Right kidney (tissue), 9 donors: ENCODE data around the gene PRSS53.
A peak's percentile ranks its signal among the peaks of the same experiment; 100 is the strongest.
"Not testable (repeated sequence)": the region's sequence is repeated elsewhere in the genome, so short reads cannot be mapped to it uniquely, and the experiment has no call there.

Experiments used
- DNase-seq: peaks from one replicate; pipeline ENCODE4 v3.0.0-alpha.2; 2016
- long read RNA-seq, 8 donors: transcript quantifications; one replicate each; lab custom pipeline, GENCODE V29; 2026

PRSS53 gene
- long read RNA-seq, donor 1: 0 reads
- long read RNA-seq, donor 2: 0 reads
- long read RNA-seq, donor 3: 0 reads
- long read RNA-seq, donor 4, full-length matches to known transcripts: 1 of 1 reads
- long read RNA-seq, donor 4, partial matches to known transcripts: 0 of 1 reads
- long read RNA-seq, donor 4, other reads (novel, unspliced or antisense): 0 of 1 reads
- long read RNA-seq, donor 5: 0 reads
- long read RNA-seq, donor 6: 0 reads
- long read RNA-seq, donor 7: 0 reads
- long read RNA-seq, donor 8: 0 reads

- DNase-seq: no peak
These were observed at the start of gene PRSS53 for GRCh38 chr16:31088459-31089183. PRSS53 (minus strand) TSS chr16:31088943; CDS start chr16:31088809, 134 bp downstream.

- not testable (repeated sequence) for DNase-seq
These were observed 48.2 kb upstream of the PRSS53 start for GRCh38 chr16:31136822-31137499.

GRCh38 chr16:31136287-31136662 is 47.5 kb upstream of the PRSS53 start:
- DNase-seq: no peak

- peak; percentile 57 for DNase-seq
These were observed 47.0 kb upstream of the PRSS53 start, which contains the start of gene PRSS8 for GRCh38 chr16:31135535-31136286. PRSS8 (minus strand) TSS chr16:31135727; CDS start chr16:31135498, 229 bp downstream.

GRCh38 chr16:31134625-31135534 is 46.1 kb upstream of the PRSS53 start:
- peak; percentile 67 for DNase-seq

GRCh38 chr16:31134091-31134571 is 45.4 kb upstream of the PRSS53 start:
- no peak for DNase-seq

- DNase-seq: no peak
These were observed 44.3 kb upstream of the PRSS53 start for GRCh38 chr16:31133046-31133501.

GRCh38 chr16:31132303-31132979 is 43.7 kb upstream of the PRSS53 start:
- DNase-seq: no peak

- no peak for DNase-seq
These were observed 43.1 kb upstream of the PRSS53 start for GRCh38 chr16:31131841-31132271.

- no peak for DNase-seq
These were observed 42.7 kb upstream of the PRSS53 start for GRCh38 chr16:31131416-31131815.

- no peak for DNase-seq
These were observed 42.2 kb upstream of the PRSS53 start for GRCh38 chr16:31130899-31131298.

- no peak for DNase-seq
These were observed 41.7 kb upstream of the PRSS53 start for GRCh38 chr16:31130336-31130891.

GRCh38 chr16:31129568-31130335 is 41.0 kb upstream of the PRSS53 start:
- DNase-seq: no peak

- DNase-seq: no peak
These were observed 40.2 kb upstream of the PRSS53 start for GRCh38 chr16:31128711-31129567.

- no peak for DNase-seq
These were observed 38.4 kb upstream of the PRSS53 start for GRCh38 chr16:31127182-31127581.

- no peak for DNase-seq
These were observed 37.1 kb upstream of the PRSS53 start for GRCh38 chr16:31125844-31126243.

GRCh38 chr16:31120129-31120528 is 31.4 kb upstream of the PRSS53 start:
- DNase-seq: no peak
